HG02571 (cell line): ENCODE data around the gene GRIK4.

Experiments
- ATAC-seq: cut with Tn5 transposase; IDR thresholded peaks from one replicate; pipeline ENCODE4 v1.9.1; 2021; ENCODE audit warnings: mild to moderate bottlenecking, moderate library complexity; ENCODE audit not compliant: unreplicated experiment

Gene GRIK4

DNA sequence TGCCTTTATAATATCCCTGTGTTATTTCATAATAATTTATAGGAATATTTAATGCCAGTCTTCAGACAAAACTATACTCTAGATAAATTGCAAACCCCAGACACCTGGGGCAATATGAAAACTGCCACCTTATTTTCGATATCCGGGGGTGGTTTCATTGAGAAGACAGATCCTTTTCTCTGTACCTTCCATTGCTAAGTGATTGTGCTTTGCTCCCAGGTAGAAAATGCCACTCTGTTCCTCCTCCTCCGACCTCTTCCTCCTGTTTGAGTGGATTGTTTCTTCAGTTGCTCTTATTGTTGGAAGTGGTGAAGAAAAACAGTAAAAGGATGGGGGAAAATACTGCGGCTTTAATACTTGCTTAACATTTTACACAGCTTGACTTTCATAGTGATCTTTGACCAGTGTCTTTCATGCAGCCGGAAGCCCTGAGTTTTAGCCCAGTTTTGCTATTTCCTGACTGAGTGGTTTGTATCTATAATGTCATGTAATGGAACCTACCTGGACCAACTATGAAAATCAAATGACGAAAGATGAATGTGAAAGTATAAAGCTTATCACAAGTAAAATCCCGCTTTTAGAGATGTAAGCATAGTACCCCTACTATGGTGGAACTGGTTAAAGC is 5.6 kb upstream of the GRIK4 start:
- ATAC-seq = no peak

DNA sequence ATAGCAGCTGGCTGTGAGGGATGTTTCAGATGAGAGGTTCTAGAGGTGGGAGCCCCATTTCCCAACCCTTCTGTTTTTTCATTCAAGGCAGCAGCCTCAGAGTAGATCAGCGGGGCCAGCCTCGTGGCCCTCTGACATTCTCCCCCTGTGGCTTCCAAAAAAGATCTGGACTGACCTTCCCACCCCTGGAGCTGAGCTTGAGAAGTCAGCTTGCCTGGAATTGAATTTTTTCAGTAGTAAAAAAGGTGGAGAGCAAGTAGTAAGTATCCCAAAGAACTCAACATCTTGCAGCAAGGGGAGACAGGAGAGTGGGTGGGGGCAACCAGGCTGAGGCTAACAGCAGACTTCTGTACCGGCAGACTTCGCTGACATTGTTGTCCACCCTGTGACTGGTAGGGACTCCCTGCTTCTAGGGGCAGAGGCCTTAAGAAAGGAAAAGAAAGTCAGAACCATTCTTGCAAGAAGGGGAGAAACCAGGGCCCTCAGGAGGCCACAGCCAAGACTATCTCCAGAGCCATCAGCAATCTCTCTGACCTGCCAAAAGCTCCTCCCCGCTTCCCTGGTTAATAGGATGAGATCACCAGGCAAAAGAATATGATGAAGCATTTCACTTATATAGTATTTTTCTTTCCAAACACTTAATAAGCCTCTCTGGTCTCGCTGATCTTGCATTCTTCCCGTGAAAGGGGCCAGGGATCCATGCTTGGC is 2.0 kb upstream of the GRIK4 start:
- ATAC-seq = no peak

DNA sequence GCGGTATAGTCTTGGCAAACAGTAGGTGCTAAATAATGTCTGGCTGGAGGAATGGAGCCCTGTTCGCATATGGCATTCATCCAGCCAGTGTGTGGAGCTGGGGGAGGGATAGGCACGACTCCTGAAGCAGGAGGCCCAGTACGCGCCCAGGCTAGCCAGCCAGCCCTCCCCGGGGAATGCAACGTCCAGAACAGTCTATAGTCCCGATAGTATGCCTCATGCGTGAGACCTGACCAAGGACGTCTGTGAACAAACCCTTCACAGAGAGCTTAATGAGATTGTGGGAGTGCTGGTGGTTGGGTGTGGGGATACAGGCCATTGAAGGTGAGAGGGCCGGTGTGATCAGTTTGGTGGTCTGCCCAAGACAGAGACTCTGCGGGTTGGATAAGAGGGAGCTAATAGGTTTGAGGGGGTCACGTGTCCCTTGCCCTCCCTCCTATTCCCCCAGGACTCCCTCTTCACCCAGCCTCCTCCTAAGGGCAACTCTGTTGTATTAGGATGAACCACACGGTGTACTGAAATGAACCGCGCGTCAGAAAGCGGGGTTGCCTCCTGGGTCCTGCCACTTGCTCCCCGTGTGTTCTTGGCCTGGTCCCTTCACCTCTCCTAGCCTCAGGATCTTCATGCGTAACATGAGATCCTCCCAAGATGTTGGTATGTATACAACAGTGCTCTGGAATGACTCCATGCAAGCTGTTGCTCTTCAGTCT is 987 bp upstream of the GRIK4 start:
- no peak for ATAC-seq

DNA sequence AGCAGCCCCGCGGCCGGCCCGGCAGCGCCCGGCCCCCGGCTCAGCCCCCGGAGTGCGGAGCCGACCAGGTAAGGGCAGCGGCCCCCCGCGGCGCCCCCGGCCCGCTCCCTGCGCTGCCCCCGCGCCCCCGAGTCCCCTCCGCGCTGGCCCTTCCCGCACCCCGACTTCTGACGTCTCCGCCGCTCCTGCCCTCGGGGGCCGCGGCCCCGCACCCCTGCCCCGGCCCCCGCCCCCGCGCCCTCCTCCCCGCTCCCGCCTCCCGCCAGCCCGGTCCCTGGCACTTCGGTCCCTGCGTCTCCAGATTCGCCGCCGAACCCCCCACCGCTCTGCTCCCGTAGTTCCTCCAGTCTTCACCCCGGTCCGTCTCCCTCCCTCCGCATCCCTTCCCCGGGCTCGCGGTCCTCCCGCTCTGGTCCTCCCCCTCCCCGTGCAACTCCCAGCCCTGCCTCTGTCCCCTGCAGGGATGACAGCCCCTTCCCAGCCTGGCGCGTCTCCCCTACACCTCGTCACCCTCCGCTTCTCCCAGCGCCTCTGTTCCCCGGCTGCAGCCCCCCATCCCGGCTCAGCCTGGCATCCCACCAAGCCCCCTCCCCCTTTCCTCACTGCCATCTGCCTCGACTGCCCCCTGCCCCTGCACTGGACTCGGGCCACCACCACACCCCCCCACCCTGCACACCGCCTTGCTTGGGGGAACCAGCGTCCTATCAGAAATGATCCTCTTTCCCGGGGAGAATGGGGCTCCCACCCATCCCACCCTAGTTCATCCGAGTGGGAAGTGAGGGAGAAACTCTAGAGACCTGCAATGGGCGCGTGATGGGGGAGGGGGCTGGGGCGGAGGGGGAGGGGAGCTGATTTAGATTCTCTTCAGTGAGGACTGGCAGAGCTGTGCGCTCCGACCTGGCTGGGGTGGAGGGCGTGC is 531 bp downstream of the GRIK4 start:
- ATAC-seq = no peak

DNA sequence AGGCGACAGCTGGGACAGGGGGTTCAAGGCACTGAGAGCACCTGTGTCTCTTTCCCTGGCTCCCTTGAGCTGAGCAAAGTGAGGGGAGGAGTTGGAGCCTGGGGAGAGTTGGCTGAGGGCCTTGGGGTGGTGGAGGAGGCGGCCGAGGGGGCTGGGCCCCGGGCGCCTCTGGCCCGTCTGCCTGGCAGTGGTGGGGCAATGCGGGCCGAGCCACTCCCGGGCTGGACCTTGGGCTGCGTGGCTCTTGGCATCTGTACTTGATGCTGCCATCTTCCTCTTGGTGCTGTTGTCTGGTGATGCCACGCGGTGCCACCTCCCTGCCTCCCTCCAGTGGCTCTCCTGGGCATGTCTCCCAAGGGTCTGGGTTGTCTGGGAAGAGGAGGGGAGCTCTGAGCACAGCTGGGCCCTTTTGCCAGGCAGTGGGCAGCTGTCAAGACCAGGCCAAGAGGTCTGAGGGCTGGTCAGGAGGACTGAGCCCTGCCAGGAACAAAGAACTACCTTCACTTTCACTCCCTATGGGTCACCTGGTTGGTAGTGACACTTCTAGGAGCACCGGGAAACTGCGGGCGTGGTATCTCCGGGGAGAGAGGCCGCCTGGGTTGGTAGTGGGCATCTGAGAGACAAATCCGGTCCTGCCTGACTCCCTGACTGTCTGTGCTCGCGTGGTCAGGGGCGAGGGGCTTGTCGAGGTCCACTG is 1.3 kb downstream of the GRIK4 start:
- ATAC-seq = no peak

DNA sequence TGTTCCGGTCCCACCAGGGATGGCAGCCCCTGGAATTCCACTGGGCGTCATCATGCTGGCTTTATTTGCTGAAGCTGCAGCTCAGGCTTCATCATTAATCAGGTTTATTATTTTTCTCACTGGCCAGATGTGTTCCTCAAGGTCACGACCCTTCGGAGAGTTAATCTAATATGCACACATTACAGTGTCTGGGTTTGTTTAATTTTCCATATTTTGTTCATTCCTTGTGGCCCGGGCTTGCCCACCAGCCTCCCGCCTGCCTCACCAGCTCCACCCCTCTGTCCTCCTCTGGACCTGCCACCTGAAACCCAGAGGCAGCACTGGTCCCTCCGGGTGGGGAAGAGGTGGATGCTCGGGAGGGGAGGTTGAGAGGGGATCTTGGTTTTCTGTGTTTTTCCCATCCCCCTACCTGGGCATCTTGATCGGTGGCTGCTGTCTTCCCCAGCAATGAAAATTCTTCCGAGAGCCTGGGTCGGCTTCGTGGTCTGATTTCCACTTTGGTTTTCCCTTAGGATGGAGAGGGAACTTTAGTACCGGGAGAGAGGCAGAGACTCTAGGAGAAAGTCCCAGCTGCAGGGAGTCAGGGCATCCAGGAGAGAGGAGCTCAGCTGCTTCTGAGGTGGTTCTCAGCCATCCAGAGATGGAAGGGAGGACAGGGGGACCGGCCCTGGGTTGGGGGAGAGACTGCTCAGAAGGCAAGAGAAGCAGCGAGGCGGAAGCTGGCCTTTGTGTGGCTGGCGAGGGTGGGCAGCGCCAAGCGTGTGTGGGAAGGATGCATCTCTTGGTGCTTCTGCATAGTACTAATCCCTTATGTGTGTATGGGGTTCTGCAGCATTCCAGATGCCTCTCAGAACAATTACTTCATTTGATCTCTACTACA is 2.1 kb downstream of the GRIK4 start:
- no peak for ATAC-seq

DNA sequence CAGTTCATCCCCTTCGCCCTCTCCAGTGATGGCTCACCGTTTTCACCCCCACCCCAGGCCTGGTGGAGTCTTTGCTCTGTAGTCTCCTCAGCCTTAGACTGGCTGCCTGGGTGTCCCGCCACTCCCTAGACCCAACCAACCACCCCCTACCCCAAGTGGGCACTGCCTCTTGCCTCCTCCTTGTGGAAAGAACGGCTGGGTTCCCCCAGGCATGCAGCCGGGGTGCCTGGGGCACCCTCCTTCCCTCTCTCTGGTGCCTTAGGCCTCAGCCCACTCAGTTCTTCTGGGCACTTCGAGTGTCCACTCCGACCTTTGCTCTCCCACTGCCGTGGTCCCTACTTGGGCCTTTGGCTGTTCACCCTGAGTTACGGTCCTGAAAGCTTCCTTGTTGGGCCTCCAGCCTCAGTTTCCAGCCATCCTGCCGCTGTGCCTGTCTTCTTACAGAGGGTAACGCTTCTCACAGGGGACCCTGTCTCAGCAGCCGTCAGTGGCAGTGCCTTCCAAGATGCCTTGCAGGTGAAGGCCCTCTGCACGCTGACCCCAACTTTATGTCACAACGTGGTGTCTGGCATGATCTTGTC is 3.1 kb downstream of the GRIK4 start:
- ATAC-seq = no peak

DNA sequence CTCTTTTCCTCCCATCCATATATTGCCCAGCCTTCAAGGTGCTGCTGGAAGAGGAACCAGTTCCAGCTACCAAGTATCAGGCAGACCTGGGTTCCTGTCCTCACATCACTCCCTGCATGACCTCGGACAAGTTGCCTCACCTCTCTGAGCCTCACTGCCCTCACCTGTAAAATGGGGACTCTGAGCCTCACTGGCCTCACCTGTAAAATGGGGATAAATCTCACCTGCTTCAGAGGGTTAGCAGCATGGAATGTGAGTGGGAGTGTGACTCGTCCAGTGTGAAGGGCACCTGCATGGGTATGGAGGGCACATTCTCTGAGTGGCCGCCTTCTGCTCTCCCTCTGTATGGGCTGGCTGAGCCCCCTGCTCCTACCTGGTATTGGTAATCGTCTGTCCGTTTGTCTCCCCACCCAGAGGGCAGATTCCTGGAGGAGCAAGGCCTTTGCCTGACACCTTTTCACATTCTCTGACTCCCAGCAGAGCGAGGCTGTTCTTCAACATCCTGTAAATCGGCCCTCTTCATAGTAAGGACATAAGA is 3.7 kb downstream of the GRIK4 start:
- ATAC-seq = no peak

DNA sequence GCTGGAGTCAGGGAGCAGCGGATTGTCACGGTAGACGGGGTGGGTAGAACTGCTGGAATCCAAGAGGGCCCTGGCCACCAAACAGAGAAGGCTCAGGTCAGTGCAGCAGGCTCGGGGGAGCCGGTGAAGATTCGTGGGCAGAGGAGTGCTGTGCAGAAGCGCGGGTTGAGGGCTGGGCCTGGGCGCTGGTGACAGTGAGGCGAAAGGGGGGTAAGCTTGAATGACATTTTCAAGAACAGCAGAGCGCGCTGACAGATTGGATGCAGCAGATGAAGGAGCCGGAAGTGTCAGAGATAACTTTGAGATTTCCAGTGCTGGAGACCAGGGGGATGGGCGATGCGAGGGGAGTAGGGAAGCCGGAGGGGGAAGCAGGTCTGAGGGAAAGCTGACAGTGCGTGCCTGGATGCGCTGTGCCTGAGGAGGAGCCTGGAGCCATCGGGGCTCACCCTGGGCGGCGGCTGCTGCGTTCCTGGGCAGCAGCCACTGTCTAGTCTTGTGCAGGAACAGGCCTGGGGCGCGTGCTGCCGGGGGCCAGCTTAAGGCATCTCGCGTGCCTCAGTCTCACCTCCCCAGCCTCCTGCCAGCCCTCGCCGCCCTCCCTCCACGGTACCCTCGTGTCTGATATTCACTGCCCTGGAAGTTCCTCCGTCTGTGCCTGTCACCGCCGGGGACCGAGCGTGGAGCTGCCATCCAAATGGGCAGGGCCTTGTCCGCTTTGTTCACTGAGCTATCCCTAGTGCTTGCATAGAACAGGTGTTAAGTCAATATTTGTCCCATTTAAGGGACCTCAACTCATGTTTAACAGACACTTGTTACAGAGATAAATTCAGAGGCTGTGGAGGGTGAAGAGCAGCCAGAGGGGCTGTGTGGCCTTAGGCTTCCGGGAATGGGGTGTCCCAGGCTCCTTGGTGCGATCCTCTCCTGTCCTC is 5.2 kb downstream of the GRIK4 start:
- ATAC-seq = no peak

DNA sequence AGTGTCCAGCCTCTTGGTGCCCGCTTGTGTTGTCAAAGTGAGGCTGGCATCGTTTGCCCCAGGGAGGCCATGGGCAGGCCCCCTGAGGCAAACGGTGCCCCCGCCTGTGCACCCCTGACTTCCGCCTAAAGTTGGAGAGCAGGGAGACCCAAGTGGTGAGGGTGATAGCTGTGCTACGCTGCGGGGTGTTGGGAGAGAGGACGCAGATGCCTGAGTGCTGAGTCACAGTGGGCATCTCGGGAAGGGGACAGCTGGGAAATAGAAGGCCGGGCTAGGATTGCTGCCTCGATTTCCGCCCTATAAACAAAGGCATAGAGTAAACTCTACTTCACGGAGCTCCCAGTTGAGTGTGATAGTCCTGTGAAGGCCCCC is 5.8 kb downstream of the GRIK4 start:
- ATAC-seq = no peak

DNA sequence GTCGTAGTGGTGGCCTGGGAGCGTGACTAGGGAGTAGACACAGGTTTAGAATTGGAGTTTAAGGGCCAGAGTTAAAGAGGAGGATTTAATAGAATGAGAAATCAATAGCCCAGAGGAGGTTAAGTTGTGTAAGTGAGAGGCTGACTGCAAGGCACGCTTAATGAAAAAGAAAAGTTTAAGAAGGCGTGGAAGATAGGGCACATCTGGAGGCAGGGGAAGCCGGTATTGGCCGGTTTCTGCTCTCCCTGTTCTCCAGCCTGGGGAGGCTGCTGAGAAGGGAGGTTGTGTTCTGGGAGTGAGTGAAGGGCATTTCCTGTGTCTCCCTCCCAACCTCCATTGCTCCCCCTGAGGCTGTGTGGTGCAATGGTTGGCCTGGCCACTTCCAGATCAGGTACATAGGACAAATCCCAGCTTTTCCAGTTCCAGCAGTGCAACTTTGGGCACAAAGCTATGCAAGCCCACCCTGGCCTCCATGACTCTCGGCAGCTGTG is 6.3 kb downstream of the GRIK4 start:
- no peak for ATAC-seq

DNA sequence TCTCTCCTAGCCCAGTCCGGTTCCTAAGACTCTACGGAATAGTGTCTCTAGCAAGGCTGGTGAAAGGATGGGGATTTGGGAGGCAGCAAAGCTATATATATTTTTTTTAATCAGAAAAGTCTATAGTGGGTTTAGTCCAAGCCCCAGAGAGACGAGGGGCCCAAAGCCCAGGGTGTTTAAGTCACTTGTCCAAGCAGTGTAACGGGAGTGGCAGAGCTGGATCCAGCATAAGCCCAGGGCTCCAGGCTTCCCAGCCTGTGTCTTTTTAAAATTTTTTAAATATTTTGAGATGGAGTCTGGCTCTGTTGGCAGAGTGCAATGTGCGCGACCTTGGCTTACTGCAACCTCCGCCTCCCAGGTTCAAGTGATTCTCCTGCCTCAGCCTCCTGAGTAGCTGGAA is 6.8 kb downstream of the GRIK4 start:
- no peak for ATAC-seq

DNA sequence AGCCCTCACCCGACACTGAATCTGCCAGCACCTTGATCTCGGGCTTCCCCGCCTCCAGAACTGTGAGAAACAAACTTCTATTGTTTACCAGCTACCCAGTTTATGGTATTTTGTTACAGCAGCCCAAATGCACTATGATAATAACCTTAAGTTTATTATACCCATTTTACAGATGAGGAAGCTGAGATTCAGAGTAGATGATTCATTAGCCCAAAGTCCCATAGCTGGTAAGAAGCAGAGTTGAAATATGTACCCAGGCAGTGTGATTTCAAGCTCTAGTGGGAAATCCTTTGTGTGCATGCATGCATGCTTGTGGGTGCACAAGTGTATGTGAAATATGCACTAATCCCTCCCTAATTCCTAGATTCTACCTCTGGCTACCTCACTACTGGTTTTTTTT is 7.9 kb downstream of the GRIK4 start:
- ATAC-seq = no peak

DNA sequence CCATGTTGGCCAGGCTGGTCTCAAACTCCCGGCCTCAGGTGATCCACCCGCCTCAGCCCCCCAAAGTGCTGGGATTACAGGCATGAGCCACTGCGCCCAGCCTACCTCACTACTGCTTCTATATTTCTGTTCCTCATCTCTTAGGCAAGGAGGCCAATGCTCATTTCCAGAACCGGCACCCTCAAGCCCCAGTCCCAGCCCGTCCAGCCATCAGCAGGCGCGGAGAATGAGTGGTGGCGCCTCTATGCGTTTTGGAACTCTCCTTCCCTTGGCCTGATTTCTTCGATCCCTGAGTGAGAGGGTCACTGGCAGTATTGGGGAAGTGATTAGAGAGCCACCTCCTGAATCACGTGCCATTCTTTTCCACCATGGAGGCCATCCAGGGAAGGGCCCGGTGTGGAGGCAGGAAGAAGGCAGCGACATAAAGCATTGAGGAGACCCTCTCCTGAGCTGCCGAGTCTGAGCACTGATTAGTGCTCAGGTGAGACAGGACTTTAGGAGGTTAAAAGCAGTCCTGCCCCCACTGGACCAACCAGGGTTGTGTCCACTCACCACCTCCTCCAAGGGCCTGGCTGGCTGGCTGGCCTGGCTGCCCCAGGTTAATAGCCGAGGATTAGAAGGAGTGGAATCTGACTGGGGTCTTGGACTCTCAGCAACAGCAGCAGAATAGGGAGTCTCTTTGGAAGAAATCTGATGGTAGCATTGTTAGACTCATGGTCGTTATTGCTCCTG is 8.7 kb downstream of the GRIK4 start:
- no peak for ATAC-seq

DNA sequence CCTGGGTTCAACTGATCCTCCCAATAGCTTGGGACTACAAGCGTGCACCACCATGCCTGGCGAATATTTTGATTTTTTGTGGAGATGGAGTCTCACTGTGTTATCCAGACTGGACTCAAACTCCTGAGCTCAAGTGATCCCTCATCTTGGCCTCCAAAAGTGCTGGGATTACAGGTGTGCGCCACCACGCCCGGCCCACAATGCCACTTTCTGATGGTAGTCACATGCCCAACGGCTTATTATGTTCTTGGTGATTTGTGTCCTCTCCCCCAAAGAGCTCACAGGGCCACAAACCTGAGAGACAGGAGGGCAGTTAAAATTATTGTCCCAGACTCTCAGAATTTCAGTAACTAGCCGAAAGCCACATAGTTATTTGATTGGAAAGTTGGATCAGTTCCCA is 9.6 kb downstream of the GRIK4 start:
- no peak for ATAC-seq

DNA sequence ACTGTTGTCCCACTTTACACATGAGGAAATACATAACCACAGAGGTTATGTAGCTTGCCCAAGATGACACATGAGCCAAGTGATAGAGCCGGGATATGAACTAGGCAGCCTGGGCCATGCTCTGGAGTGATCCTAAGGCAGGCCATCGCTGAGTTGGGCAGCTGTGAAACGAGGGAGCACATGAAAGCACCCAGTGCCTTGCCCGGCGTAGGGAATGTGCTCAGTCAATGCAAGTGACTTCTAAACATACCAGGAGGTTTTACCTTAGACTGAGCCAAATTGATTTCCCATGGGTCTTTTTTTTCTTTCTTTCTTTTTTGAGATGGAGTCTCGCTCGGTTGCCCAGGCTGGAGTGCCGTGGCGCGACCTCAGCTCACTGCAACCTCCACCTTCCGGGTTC is 10.5 kb downstream of the GRIK4 start:
- ATAC-seq = no peak

DNA sequence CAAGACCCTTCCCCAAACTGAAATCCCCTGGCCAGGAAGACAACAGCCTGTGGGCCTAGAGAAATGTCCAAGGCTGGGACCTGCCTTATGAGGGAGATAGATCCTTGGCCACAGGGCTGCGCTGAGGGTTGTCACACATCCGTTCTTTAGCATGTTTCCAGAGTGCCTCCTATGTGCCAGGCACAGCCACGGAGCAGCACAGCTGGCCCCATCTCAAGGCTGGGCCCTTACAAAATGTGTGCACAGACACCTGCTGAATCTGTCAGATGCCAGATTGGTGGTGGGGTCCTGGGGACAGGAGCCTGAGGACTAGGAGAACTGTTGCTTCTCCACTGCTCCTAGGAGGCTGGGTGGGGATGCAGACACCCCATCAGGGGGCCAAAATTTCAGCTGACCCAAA is 11.2 kb downstream of the GRIK4 start:
- ATAC-seq = no peak
